ENCODE data around the gene NSUN7.

Gene NSUN7

DNA sequence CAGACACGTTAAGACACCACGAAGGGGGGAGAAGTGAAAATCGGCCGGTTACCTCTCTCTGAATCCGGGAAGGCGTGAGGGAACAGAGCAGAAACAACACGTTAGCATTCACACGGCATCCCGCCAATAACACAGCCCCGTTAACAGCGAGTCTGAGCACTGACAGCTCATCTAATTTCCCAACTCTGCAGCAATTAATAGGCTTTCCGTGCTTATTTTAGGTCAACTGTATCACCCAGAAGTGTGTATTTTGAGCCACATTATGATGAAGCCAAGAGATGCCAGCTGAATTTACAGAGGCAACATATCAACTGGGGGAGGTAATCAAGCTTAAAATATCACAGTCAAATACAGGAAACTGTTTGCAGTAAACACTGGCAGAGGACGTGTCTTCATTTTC is 92.6 kb downstream of the NSUN7 start:
- Histone ChIP-seq H3K4me1 (ENCODE audit: control insufficient read depth in 5 of 5, insufficient read depth in 5 of 5, low read length in 5 of 5) (peaks cover 0 to 2% (median 0%) of the 10 kb centered on the region in 5 donors), H3K27ac (ENCODE audit: low read depth, low read length) (no peak overlapping the region), H3K9ac (ENCODE audit: low read length in 5 of 5) (no peak overlapping the region), H3K4me3 (ENCODE audit: low read depth in 1 of 5, low read length in 5 of 5) (no peak overlapping the region), H3K27me3 (ENCODE audit: control insufficient read depth in 5 of 5, insufficient read depth in 4 of 5, low read length in 5 of 5) (no peaks in the 10 kb centered on the region), H3K9me3 (ENCODE audit: control insufficient read depth in 5 of 5, low read length in 5 of 5) (no peaks in the 10 kb centered on the region), H3K36me3 (ENCODE audit: control insufficient read depth in 5 of 5, insufficient read depth in 5 of 5, low read length in 5 of 5) (peaks cover 3 to 24% (median 8%) of the 10 kb centered on the region in 5 donors)

DNA sequence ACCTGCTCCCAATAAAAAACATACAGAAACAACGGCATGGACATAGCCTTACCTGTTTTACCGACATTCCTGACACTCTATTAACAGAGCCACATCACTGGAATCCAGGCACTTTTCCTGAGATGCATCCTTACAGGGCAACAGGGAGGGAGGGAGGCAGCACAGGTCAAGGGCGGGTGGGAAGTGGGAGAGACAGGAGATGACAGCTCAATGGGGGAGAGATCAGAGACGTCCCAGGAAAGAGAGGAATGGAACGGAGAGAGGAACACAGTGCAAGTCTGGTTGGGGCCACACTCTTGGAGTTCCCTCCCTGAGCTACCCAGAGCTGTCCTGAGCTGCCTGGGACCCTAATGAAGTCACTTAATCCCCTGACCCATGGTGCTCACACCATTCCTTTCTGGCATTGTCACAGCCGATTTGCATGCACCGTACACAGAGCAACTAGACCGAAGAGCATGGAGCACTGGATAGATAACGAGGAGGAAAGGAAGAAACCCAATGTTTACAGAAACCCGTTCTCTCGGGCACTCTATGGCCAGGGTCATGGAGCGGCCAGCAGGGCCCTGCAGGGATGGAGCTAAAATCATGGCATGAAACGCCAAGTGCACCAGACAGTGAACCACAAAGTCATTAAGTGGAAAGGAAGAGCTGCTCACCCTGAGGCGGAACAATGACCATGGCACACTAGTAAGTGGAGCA is 93.1 kb downstream of the NSUN7 start:
- H3K4me3 ChIP-seq (ENCODE audit: low read depth in 1 of 5, low read length in 5 of 5) = no peak overlapping the region
- H3K9ac ChIP-seq (ENCODE audit: low read length in 5 of 5) = no peak overlapping the region
- no peaks in the 10 kb centered on the region for H3K9me3 ChIP-seq (ENCODE audit: control insufficient read depth in 5 of 5, low read length in 5 of 5)
- peaks cover 3 to 22% (median 6%) of the 10 kb centered on the region in 5 donors for H3K36me3 ChIP-seq (ENCODE audit: control insufficient read depth in 5 of 5, insufficient read depth in 5 of 5, low read length in 5 of 5)
- H3K27ac ChIP-seq (ENCODE audit: low read depth, low read length) = no peak overlapping the region
- peaks cover 0 to 2% (median 0%) of the 10 kb centered on the region in 5 donors for H3K4me1 ChIP-seq (ENCODE audit: control insufficient read depth in 5 of 5, insufficient read depth in 5 of 5, low read length in 5 of 5)
- no peaks in the 10 kb centered on the region for H3K27me3 ChIP-seq (ENCODE audit: control insufficient read depth in 5 of 5, insufficient read depth in 4 of 5, low read length in 5 of 5)

DNA sequence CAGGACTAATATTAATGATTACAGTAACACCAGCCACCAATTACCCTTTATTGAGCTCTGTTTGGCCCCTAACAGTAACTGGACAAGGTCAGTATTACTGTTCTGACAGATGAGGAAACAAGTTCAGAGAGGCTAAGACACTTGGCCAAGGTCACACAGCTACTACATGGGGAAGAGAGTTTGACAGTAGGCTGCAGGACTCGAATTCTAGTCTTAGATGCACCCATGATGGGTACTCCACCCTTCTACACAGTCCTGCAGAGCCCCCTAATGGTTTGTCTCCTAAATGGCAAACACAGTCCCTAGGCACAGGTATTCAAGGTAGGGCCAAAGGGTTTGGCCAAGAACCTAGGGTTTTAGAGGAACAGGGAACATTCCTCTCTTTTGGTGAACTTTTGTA is 93.9 kb downstream of the NSUN7 start:
- Histone ChIP-seq H3K27ac (ENCODE audit: low read depth, low read length) (no peak overlapping the region), H3K9ac (ENCODE audit: low read length in 5 of 5) (no peak overlapping the region), H3K36me3 (ENCODE audit: control insufficient read depth in 5 of 5, insufficient read depth in 5 of 5, low read length in 5 of 5) (peaks cover 4 to 22% (median 6%) of the 10 kb centered on the region in 5 donors), H3K9me3 (ENCODE audit: control insufficient read depth in 5 of 5, low read length in 5 of 5) (no peaks in the 10 kb centered on the region), H3K4me3 (ENCODE audit: low read depth in 1 of 5, low read length in 5 of 5) (no peak overlapping the region), H3K27me3 (ENCODE audit: control insufficient read depth in 5 of 5, insufficient read depth in 4 of 5, low read length in 5 of 5) (no peaks in the 10 kb centered on the region), H3K4me1 (ENCODE audit: control insufficient read depth in 5 of 5, insufficient read depth in 5 of 5, low read length in 5 of 5) (peaks cover 0 to 2% (median 0%) of the 10 kb centered on the region in 5 donors)

- Histone ChIP-seq H3K9me3 (ENCODE audit: control insufficient read depth in 5 of 5, low read length in 5 of 5) (no peaks in the 10 kb centered on the region), H3K27ac (ENCODE audit: low read depth, low read length) (no peak overlapping the region), H3K4me1 (ENCODE audit: control insufficient read depth in 5 of 5, insufficient read depth in 5 of 5, low read length in 5 of 5) (peaks cover 0 to 2% (median 0%) of the 10 kb centered on the region in 5 donors), H3K36me3 (ENCODE audit: control insufficient read depth in 5 of 5, insufficient read depth in 5 of 5, low read length in 5 of 5) (peaks cover 5 to 22% (median 6%) of the 10 kb centered on the region in 5 donors), H3K27me3 (ENCODE audit: control insufficient read depth in 5 of 5, insufficient read depth in 4 of 5, low read length in 5 of 5) (no peaks in the 10 kb centered on the region), H3K4me3 (ENCODE audit: low read depth in 1 of 5, low read length in 5 of 5) (no peak overlapping the region), H3K9ac (ENCODE audit: low read length in 5 of 5) (no peak overlapping the region)
Observed at GRCh38 chr4:40844261-40844660, 94.5 kb downstream of the NSUN7 start.

DNA sequence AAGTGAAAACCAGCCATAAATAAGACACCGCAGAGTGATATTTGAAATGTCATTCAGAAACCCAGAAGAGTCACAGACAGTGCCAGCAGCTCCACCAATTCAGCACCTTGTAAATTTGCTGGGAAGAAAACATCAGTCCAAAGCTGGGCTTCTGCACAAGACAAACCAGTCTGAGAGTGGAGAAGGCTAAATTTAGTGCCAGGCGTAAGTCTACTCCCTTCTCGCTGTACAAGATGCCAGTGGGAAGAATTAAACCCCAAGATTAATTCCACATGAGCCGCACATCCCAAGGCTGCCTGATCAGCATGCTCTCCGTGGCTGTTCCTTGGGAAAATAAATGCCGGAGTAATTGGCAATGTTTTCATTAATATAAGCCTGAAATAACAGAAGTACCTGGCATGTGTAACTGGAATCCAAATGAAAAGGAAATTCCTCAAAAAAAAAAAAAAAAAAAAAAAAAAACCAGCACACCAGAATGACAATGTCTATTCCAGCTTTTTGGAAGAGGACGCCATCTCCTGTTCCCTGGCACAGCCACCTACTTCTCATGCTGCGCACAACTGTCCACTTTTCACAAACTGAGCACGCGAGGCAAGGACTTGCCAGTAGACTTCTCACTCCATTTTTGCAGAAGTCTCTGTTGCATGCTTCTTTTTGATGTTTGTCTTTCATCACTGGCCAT is 95.5 kb downstream of the NSUN7 start:
- no peak overlapping the region for H3K4me3 ChIP-seq (ENCODE audit: low read depth in 1 of 5, low read length in 5 of 5)
- H3K27ac ChIP-seq (ENCODE audit: low read depth, low read length) = no peak overlapping the region
- H3K9me3 ChIP-seq (ENCODE audit: control insufficient read depth in 5 of 5, low read length in 5 of 5) = no peaks in the 10 kb centered on the region
- H3K9ac ChIP-seq (ENCODE audit: low read length in 5 of 5) = no peak overlapping the region
- H3K4me1 ChIP-seq (ENCODE audit: control insufficient read depth in 5 of 5, insufficient read depth in 5 of 5, low read length in 5 of 5) = peaks cover 0 to 2% (median 0%) of the 10 kb centered on the region in 5 donors
- H3K36me3 ChIP-seq (ENCODE audit: control insufficient read depth in 5 of 5, insufficient read depth in 5 of 5, low read length in 5 of 5) = peaks cover 5 to 18% (median 5%) of the 10 kb centered on the region in 5 donors
- no peaks in the 10 kb centered on the region for H3K27me3 ChIP-seq (ENCODE audit: control insufficient read depth in 5 of 5, insufficient read depth in 4 of 5, low read length in 5 of 5)

- H3K27ac ChIP-seq (ENCODE audit: low read depth, low read length) = no peak overlapping the region
- no peaks in the 10 kb centered on the region for H3K9me3 ChIP-seq (ENCODE audit: control insufficient read depth in 5 of 5, low read length in 5 of 5)
- H3K27me3 ChIP-seq (ENCODE audit: control insufficient read depth in 5 of 5, insufficient read depth in 4 of 5, low read length in 5 of 5) = no peaks in the 10 kb centered on the region
- no peak overlapping the region for H3K4me3 ChIP-seq (ENCODE audit: low read depth in 1 of 5, low read length in 5 of 5)
- H3K9ac ChIP-seq (ENCODE audit: low read length in 5 of 5) = no peak overlapping the region
- H3K36me3 ChIP-seq (ENCODE audit: control insufficient read depth in 5 of 5, insufficient read depth in 5 of 5, low read length in 5 of 5) = peaks cover 3 to 18% (median 5%) of the 10 kb centered on the region in 5 donors
- H3K4me1 ChIP-seq (ENCODE audit: control insufficient read depth in 5 of 5, insufficient read depth in 5 of 5, low read length in 5 of 5) = peaks cover 0 to 5% (median 2%) of the 10 kb centered on the region in 5 donors
Observed at GRCh38 chr4:40846532-40846931, 96.8 kb downstream of the NSUN7 start.

DNA sequence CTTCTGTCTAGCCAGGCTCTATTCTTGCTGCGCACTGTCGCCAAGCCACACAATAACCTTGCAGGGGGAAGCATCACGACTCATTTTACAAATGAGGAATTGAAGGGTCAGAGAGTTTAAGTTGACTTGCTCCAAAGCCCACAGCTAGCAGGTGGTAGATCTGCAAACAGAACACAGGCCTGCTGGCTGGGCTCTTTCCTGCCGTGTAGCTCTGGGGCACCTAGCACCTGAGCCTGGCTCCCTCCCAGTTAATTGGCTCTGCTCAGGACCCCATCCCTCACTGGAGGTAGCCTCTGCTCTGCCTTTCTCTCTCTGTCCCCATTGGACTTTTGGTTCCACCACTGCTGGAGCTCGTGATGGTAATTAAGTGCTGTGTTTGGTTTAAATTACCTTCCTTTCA is 98.5 kb downstream of the NSUN7 start:
- Histone ChIP-seq H3K27me3 (ENCODE audit: control insufficient read depth in 5 of 5, insufficient read depth in 4 of 5, low read length in 5 of 5) (no peaks in the 10 kb centered on the region), H3K4me3 (ENCODE audit: low read depth in 1 of 5, low read length in 5 of 5) (no peak overlapping the region), H3K36me3 (ENCODE audit: control insufficient read depth in 5 of 5, insufficient read depth in 5 of 5, low read length in 5 of 5) (peaks cover 2 to 8% (median 4%) of the 10 kb centered on the region in 5 donors), H3K9ac (ENCODE audit: low read length in 5 of 5) (no peak overlapping the region), H3K9me3 (ENCODE audit: control insufficient read depth in 5 of 5, low read length in 5 of 5) (no peaks in the 10 kb centered on the region), H3K27ac (ENCODE audit: low read depth, low read length) (no peak overlapping the region), H3K4me1 (ENCODE audit: control insufficient read depth in 5 of 5, insufficient read depth in 5 of 5, low read length in 5 of 5) (peaks cover 0 to 5% (median 2%) of the 10 kb centered on the region in 5 donors)

GRCh38 chr4:40848940-40849339 is 99.2 kb downstream of the NSUN7 start:
- H3K4me1 ChIP-seq (ENCODE audit: control insufficient read depth in 5 of 5, insufficient read depth in 5 of 5, low read length in 5 of 5) = peaks cover 0 to 5% (median 2%) of the 10 kb centered on the region in 5 donors
- no peak overlapping the region for H3K9ac ChIP-seq (ENCODE audit: low read length in 5 of 5)
- no peaks in the 10 kb centered on the region for H3K27me3 ChIP-seq (ENCODE audit: control insufficient read depth in 5 of 5, insufficient read depth in 4 of 5, low read length in 5 of 5)
- H3K9me3 ChIP-seq (ENCODE audit: control insufficient read depth in 5 of 5, low read length in 5 of 5) = no peaks in the 10 kb centered on the region
- no peak overlapping the region for H3K27ac ChIP-seq (ENCODE audit: low read depth, low read length)
- H3K4me3 ChIP-seq (ENCODE audit: low read depth in 1 of 5, low read length in 5 of 5) = no peak overlapping the region
- peaks cover 3 to 12% (median 5%) of the 10 kb centered on the region in 5 donors for H3K36me3 ChIP-seq (ENCODE audit: control insufficient read depth in 5 of 5, insufficient read depth in 5 of 5, low read length in 5 of 5)

- Histone ChIP-seq H3K27ac (ENCODE audit: low read depth, low read length) (no peak overlapping the region), H3K4me3 (ENCODE audit: low read depth in 1 of 5, low read length in 5 of 5) (no peak overlapping the region), H3K36me3 (ENCODE audit: control insufficient read depth in 5 of 5, insufficient read depth in 5 of 5, low read length in 5 of 5) (peaks cover 0 to 12% (median 8%) of the 10 kb centered on the region in 5 donors), H3K27me3 (ENCODE audit: control insufficient read depth in 5 of 5, insufficient read depth in 4 of 5, low read length in 5 of 5) (no peaks in the 10 kb centered on the region), H3K9me3 (ENCODE audit: control insufficient read depth in 5 of 5, low read length in 5 of 5) (no peaks in the 10 kb centered on the region), H3K4me1 (ENCODE audit: control insufficient read depth in 5 of 5, insufficient read depth in 5 of 5, low read length in 5 of 5) (peaks cover 0 to 7% (median 1%) of the 10 kb centered on the region in 5 donors), H3K9ac (ENCODE audit: low read length in 5 of 5) (no peak overlapping the region)
Observed at GRCh38 chr4:40850496-40850895, 100.7 kb downstream of the NSUN7 start.

GRCh38 chr4:40856277-40856839 is 106.6 kb downstream of the NSUN7 start:
- Histone ChIP-seq H3K9me3 (ENCODE audit: control insufficient read depth in 5 of 5, low read length in 5 of 5) (no peaks in the 10 kb centered on the region), H3K27me3 (ENCODE audit: control insufficient read depth in 5 of 5, insufficient read depth in 4 of 5, low read length in 5 of 5) (no peaks in the 10 kb centered on the region), H3K9ac (ENCODE audit: low read length in 5 of 5) (peak overlapping the region in 2 of 5 donors; percentile 24 to 62), H3K36me3 (ENCODE audit: control insufficient read depth in 5 of 5, insufficient read depth in 5 of 5, low read length in 5 of 5) (peaks cover 0 to 23% (median 10%) of the 10 kb centered on the region in 5 donors), H3K4me1 (ENCODE audit: control insufficient read depth in 5 of 5, insufficient read depth in 5 of 5, low read length in 5 of 5) (peaks cover 0 to 18% (median 15%) of the 10 kb centered on the region in 5 donors), H3K27ac (ENCODE audit: low read depth, low read length) (no peak overlapping the region), H3K4me3 (ENCODE audit: low read depth in 1 of 5, low read length in 5 of 5) (peak overlapping the region; percentile 34 to 62 (median 42))

All from subcutaneous abdominal adipose tissue (tissue), 5 donors.